Adipose tissue (tissue), 3 donors: ENCODE data around the gene SLC7A1. TPM values are rescaled to one million over a fixed set of nuclear protein-coding genes. Genes with fewer than 3 reads are reported as not detected.

Experiments
- H3K27ac ChIP-seq: one replicate; pipeline ENCODE4 v1.5.1; 2013; ENCODE audit warnings: low read depth, low read length
- WGBS, 3 donors: extraction: QIAGEN DNeasy Blood & Tissue Kit; methylation state at CpG; one replicate each; pipeline ENCODE4 v1.1.7; 2013; 5-methylcytosine and 5-hydroxymethylcytosine counted together
- polyA plus RNA-seq, 3 donors: library from polyadenylated mRNA; stranded (reverse); fragments of 200-250 nt; gene quantifications; one replicate each; pipeline ENCODE4 v1.2.3, GENCODE V29; 2013
- donor health status: healthy with polysubstance abuse.
- donor health status: Bipolar disorder and iron deficiency.
- donor health status: healthy.

SLC7A1 gene
- polyA plus RNA-seq, 3 donors = 4.4 to 14.4 (median 10.8) TPM

DNA sequence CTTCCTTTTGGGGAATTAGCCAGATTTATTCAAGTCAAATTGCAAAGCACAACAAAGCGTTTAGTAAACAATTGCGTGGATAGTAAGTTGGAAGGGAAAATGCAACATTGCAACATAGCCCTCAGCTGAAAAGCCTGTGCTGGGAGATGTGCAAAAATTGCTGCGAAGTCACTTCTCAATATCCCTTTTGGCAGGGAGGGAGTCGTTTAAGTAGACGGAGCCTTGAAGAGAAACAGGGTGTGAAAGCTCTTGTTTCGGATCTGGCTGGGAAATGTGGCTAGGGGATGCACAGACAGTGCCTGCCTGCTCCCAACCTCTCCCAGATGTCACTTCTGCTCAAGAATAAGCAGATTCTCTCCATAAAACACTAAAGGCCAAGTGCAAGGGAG lies 56.8 kb downstream of the SLC7A1 start:
- no peak overlapping the region for H3K27ac ChIP-seq
- 42 to 73% (median 56%) methylated on average over 6 of the region's 6 CpGs for WGBS, 3 donors

DNA sequence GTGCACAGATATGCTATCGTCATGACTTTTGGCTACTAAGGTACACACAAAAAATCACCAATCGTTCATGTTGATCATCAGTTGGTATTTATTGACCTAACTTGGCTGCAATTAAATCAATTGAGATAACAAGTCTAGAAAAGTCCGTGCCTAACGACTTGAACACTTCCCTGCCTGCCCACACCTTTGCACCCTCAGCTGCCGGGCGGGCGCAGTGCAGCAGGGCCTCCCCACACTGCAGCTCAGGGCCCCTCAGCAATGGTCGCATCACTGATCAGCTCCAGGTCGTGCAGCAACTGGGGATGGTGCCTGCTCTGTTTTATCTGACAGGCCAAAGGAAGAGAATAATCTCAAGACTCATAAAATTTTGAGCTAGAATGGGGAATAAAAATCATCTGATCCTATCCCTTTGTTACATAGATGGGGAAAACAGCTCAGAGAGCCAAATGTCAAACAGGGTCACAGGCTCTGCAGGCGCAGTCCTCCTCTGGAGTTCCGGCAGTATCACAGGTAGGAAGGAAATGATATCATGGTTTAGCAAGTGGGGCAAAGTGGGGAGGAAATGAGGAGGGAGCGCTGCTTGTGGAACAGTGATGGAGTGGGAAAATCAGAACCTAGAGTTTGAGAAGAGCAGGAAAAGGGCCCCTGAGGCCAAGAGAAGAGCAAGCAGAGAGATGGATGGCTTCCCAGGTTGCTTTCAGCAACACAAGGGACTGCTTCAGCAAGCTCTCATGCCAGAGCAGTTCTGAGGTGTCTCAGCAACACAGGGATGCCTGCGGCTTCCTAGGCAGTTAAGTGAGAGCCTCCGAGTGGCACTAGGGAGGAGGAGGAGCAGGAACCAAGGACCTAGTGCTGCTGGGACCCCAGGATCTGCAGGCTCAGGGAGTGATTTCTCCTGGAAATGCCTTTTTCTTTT lies 57.5 kb downstream of the SLC7A1 start:
- WGBS, 3 donors = 64 to 75% (median 68%) methylated on average over 14 of the region's 14 CpGs
- no peak overlapping the region for H3K27ac ChIP-seq

DNA sequence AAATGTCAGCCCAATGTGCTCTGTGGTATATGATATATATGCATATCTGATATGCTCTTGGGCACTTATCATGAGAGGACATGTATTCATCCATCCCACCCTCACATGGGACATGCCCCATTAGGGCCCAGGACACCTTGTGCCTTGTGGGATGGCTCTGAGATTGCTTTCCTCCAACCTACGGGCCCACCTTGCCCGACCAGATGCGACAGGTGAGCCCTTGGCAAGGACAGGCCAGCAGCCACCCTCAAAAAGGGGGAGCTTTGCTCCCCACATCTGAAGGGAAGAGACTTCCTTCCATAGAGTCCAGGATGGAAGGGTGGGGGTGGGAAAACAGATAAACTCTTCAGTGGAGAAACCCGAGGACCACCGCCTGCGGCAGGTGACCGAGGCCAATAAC lies 58.6 kb downstream of the SLC7A1 start:
- no peak overlapping the region for H3K27ac ChIP-seq
- WGBS, 3 donors = 94 to 98% (median 97%) methylated on average over 7 of the region's 7 CpGs

DNA sequence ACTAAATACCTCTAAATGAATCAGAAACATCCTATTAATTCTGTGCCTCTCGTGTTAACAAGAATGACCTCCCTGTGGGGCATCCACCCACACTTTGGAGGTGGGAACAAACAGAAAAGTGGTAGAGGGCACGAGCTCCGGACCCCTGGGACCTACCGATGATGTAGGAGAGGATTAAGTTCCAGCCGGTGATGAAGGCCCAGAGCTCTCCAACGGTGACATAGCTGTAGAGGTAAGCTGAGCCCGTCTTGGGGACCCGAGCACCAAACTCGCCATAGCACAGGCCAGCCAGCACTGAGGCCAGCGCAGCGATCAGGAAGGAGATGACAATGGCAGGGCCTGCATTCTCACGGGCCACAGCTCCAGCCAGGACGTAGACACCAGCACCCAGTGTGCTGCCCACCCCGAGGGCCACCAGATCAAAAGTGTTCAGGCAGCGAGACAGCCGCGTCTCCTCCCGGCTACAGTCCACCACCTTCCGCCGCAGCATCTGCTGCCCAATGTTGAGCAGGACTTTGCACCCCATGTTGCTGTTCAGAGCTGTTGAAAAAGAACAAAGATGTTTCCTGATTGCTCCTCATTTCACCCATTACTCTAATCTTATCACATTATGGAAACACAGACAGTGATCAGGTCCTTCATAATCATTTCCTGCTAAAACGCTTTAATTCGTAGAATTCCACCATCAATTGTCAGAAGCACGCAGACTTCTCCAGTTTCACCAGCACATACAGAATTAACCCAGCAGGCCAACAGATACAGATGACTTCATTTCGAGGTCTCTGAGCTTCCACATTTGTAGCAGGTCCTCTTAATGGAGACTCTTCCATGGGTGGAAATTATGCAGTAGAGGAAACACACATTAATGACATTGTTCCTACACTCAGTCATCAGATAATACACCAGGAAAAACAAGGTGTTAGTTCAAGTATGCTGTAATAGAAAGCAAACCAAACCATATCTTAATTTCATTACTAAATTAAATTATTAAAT lies 59.5 kb downstream of the SLC7A1 start:
- 90 to 93% (median 92%) methylated on average over 24 of the region's 24 CpGs for WGBS, 3 donors
- H3K27ac ChIP-seq = no peak overlapping the region

DNA sequence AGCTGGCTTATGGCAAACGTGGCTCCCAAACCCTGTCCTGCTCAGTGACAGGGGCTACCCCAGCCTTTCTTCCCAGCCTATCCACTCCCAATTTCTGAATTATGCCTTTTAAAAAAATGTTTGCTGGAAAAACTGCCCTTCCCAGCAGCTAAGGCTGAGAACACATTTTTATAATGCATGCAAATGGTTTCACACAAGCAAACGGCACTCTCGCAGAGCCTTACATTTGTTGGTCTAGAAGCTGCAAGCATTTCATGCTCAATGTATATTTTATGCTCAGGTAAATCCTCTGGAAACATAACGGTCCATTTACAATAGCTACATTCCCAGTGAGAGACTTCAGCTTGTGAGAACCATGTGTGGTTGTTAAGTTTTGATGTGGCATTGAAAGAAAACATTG lies 61.4 kb downstream of the SLC7A1 start:
- 90 to 94% (median 93%) methylated on average over 4 of the region's 4 CpGs for WGBS, 3 donors
- H3K27ac ChIP-seq = no peak overlapping the region

DNA sequence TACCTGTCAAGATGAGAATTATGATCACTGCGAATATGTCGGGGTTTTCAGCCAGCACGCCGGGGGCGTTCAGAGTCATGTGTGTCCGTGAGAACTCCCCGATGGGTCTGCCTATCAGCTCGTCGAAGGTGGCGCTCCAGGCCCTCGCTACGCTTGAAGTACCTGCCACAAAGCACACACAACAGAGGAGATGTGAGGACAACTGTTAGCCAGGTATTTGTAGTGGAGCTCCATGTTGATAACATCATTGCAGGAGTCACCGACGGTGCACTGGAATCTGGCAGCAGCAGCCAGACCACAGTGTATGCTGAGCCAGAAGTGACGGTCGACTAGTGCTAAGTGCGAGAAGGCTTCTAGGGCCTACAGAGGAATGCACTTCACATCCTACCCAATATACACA lies 62.7 kb downstream of the SLC7A1 start:
- 84 to 90% (median 85%) methylated on average over 17 of the region's 17 CpGs for WGBS, 3 donors
- no peak overlapping the region for H3K27ac ChIP-seq

DNA sequence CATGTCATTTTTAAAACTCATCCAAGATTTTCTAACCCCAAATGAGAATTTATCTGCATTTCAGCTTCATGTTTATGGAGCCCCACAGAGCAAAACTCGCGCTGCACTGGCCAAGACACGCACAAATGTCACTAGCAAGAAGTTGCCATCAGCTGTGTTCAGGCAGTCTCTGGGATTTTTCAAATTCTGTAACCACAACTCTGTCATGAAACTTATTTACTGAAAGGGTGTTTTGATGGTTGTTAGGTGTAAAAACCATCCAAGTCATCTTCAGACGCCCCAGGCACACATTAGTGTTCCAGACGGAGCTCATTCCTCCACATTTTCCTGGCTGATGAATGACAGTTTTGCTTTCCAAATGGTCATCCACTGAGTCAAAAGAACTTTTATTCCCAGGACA lies 63.4 kb downstream of the SLC7A1 start:
- no peak overlapping the region for H3K27ac ChIP-seq
- WGBS, 3 donors = 69 to 86% (median 76%) methylated on average over 5 of the region's 5 CpGs

DNA sequence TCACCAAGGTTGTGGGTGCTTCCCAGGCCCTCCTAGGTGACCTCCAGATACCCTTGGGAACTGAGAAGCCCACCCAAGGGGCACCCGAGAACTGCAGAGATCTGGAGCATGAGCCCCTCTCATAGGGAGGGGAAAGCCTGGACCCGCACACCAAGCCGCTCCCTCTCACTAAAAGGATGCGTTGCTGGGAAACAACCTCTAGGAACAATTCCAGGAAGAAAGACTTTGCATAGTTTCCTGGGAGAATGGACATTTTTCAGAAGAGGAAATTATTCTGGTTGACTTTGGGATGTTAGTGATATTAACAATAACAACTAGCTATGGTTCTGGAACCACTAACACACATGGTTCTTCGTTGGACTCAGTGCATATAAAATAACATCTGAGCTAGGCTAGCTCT lies 64.6 kb downstream of the SLC7A1 start:
- 73 to 92% (median 81%) methylated on average over 5 of the region's 5 CpGs for WGBS, 3 donors
- H3K27ac ChIP-seq = no peak overlapping the region

DNA sequence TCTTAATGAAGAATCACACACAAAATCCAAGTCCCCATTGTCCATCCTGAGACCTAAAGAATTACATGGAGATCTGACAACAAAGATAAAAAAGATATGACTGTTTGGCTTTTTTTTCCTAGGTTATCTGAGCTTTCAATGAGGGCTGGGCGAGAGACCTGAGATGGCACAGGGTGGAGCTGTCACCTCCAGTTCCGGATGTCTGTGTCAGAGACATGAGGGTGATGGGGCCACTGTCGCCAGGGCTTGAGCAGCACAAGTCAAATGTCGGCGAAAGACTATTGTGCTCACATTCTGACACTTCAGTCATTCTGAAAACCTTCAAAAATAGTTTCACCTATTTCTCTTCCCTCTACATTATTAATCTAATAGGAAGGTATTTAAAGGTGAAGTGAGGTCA lies 65.7 kb downstream of the SLC7A1 start:
- 91 to 96% (median 95%) methylated on average over 5 of the region's 5 CpGs for WGBS, 3 donors

DNA sequence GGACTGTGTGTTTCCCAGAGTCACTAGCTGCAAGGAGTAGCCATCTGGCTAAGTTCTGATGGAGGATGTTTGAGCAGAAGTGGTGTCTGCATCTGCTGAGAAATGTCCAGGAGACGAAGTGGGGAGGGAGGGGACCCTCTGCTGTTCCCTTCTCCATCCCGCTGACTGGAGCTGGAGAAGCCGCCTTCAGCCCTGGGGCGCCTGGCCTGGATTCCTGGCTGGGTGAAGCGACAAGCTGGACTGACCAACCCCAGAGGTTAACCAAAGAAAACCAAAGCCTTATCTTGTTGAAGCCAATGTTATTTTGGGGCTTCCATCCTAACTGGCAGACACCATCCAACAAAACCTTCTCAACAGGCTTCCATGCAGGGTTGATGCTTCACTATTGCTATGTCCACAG lies 67.6 kb downstream of the SLC7A1 start:
- H3K27ac ChIP-seq = no peak overlapping the region
- 94 to 98% (median 97%) methylated on average over 5 of the region's 5 CpGs for WGBS, 3 donors

More for the DNA sequence above, 65.7 kb downstream of the SLC7A1 start:
- H3K27ac ChIP-seq = no peak overlapping the region

DNA sequence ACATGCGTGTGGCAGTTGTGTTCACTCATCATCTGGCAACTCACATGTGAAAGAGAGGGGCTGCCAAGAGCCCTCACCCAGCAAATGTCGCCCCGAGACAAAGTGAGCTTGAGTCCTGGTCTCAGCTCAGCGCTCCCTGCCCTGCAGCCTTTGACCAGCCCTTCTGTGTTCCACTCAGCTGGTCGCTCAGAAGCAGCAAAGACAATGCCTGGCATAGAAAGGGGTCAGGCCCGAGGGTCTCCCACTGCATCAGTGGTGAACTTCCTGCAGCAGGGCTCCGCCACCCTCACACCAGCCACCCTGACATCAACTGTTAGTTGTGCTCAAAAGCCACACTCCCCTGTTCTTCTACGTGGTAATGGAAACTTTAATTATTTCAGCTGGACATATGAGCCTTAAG lies 68.0 kb downstream of the SLC7A1 start:
- WGBS, 3 donors = 90 to 98% (median 95%) methylated on average over 8 of the region's 8 CpGs
- no peak overlapping the region for H3K27ac ChIP-seq

DNA sequence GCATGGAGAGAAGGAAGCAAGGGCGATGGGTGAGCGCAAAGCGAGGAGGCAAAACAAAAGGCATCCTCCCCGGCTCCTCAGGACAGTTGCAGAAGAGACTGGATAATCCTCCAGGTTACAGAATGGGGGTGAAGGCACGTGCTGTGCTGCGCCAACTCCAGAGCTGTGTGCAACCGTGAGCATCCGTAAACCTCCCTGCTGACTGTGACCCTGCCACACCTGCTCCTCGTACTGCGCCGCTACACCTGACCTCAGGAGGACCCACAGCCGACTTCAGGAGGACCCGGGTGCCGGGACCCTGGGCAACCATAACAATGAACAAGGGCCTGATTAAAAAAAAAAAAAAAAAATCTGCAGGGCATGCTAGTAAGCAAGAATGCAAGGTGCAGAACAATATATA lies 68.7 kb downstream of the SLC7A1 start:
- 95 to 98% (median 96%) methylated on average over 14 of the region's 14 CpGs for WGBS, 3 donors
- no peak overlapping the region for H3K27ac ChIP-seq

DNA sequence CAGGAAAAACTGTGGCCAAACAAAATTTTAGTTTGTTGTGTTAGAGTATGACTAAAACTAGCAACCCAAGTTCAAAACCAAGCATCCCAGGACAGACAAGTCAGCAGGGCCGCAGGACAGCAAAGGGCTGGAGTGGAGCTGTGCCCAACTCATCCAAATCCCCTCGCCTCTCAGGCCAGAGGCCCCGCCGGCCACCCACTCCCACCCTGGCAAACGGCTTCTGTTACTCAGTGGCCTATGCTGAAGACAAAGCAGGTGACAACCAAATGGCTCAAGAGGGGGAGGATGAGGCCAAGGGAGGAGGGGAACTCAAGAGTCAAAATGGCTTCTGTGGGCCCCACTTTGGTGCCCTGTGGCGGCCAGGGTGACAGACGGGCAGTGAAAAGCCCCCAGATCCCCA lies 69.7 kb downstream of the SLC7A1 start:
- WGBS, 3 donors = 96 to 99% (median 98%) methylated on average over 7 of the region's 7 CpGs
- no peak overlapping the region for H3K27ac ChIP-seq

DNA sequence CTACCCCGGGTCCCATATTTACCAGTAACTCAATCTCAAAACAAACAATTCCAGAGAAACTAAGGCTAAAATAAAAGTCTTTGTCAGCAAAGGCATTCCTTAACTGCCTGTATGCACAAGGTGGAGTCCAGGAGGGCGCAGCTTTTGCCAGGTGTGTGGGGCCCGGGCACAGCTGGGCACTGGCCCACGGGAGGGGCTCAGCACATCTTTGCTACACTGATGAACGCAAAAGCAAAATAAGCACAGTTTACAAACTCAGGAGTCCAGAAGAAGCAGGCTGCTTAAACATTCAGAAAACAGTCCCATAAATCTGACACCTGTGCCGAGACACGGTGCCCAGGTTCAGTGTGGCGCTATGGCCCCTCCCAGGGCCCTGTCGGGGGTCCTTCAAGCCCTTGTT lies 70.8 kb downstream of the SLC7A1 start:
- 88 to 93% (median 89%) methylated on average over 9 of the region's 9 CpGs for WGBS, 3 donors
- H3K27ac ChIP-seq = no peak overlapping the region

DNA sequence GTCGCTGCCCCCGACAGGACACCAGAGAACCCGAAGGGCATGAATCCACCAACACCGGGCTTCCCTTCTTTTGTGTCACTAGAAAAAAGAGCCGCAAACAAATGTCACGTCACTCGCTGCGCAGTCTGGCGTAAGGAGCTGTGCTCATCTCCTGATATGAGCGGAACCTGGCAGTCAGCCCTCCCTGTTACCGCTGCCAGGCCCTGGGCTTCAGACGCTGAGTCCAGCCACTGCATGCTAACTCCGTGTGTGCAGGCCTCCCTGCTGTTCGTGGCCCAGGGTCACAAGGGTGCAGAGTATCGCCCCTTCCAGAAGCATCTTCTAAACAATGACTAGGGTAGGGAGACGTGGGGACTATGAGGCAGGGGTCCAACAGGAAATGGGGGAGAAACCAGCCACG lies 71.3 kb downstream of the SLC7A1 start:
- no peak overlapping the region for H3K27ac ChIP-seq
- 83 to 89% (median 89%) methylated on average over 17 of the region's 17 CpGs for WGBS, 3 donors

DNA sequence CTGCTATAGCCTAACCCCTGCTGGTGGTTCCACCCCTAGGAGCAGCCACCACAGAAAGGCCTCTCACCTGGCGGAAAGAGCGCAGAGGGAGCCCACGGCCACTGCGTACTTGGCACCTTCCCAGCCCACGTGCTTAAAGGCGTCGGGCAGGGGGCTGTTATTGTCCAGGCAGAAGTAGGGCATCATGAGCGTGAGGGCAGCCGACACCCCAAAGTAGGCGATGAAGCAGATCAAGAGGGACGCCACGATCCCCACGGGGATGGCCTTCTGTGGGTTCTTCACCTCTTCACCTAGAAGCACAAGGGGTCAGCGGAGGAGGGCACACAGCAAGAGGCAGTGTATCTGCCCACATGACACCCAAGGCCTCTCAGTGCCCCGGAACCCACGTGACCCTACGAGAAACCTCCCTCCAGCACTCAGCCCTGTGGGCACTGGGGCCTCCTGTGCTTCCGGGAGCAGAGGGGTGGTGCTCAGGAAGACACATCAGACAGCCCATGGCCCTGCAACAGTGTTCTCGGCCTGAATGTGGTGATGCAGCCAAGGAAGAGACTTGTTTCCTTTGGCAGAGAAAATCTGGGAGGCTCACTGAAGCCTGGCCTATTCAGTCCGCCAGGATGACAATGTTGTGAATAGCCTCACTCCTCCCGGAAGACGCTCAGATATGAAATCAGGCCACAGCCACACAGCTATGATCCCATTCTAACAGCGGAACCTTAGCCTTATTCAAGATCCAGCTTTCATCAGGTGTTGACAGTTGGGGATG lies 72.1 kb downstream of the SLC7A1 start:
- H3K27ac ChIP-seq = no peak overlapping the region
- WGBS, 3 donors = 88 to 93% (median 90%) methylated on average over 23 of the region's 23 CpGs

DNA sequence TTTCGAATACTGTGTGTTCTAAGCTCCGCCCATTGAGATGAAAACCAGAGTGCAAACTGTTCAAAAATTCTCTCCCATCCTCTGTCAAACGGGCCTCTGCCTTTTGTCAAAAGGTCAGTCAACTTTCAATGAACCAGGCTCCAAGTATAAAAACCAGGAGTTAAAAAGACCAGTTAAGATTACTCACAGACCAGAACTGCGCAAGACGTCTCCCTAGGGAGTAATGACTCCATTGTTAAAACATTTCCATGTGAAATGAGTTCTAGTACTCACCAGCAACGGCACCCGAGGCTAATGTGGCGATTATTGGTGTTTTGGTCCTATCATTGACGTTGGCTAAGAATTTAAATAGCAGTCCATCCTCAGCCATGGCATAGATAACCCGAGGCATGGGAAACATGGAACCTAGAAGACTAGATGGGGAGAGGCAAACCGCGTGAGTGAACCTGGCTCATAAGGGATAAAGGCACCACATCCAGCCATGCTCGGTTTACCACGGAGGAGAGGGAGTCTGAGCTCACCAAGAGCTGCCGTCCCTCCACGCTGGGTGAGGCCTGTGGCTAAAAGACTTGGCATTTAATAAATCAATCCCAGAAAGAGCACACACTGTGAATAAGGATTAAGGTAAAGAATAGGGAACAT lies 73.3 kb downstream of the SLC7A1 start:
- H3K27ac ChIP-seq = no peak overlapping the region
- 68 to 86% (median 77%) methylated on average over 16 of the region's 16 CpGs for WGBS, 3 donors

DNA sequence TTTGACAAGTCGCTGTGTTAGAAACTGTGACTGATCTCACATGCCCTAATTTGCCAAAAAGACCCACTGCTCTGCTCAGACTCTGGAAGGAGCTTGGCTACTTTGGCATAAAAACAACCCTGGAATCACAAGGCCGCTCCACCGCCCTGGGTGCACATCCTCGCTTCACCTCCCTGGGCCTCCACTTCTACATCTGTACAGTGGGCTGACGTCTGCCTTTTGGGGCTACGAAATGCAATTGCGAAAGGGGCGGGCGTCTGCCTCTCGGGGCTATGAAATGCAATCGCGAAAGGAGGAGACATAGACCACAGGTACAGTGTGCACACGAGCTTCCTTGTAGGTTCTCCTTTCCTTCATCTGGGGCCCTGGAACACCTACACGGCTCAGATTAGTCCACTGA lies 74.2 kb downstream of the SLC7A1 start:
- peak overlapping the region; percentile 9 for H3K27ac ChIP-seq
- WGBS, 3 donors = 86 to 95% (median 90%) methylated on average over 14 of the region's 14 CpGs
